ENCODE measurements around the gene GOLGB1. TPM values are rescaled to one million over a fixed set of nuclear protein-coding genes. Genes with fewer than 3 reads are reported as not detected.

The GOLGB1 gene
- total RNA-seq, 1 donor from 2014 or later = 76.6 TPM

DNA sequence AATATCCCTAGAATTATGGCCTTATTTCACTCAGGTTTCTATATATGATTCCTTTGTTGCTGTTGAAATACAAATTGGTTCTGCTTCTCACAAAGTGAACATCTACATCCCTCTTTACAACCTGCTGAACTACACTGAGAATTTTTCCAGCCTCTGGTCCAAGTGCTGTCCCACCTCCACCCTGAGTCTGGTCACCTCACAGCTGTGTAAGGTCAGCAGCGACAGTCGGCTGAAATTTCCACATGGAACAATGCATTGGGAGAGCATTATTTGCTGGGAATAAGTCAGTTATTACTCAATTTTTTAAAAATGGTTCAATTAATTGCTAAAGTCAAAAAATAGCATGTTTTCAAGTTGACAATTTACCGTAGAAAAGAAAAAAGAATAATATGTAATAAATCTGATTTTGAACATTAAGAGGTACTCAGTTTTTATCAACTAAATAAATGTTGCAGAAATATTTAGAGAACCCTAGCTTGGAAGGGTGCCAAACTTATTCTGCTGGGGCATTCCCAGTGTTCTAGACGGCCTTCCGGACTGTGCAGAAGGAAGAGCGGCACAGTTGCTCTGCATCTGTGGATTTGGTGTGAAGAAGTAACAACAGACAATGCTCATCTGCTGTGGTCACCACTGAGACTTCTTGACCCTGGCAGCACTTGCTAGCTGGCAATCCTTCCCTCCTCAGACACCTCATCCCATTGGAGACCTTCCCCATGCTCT lies 90.7 kb downstream of the GOLGB1 start:
- no peaks in the 10 kb centered on the region for H3K4me1 ChIP-seq (ENCODE audit: insufficient read depth, low read length)
- H3K9ac ChIP-seq (ENCODE audit: low read length) = no peak overlapping the region
- H3K9me3 ChIP-seq (ENCODE audit: insufficient read depth, low read depth, low read length) = no peaks in the 10 kb centered on the region
- no peaks in the 10 kb centered on the region for H4K20me1 ChIP-seq (ENCODE audit: insufficient read depth, low read length)
- FAIRE-seq = no peak
- peaks cover 26% of the 10 kb centered on the region for H3K36me3 Mint-ChIP-seq (ENCODE audit: low read depth, unreplicated experiment)
- H3K27ac ChIP-seq (ENCODE audit: low read depth, low read length) = no peak overlapping the region
- peaks cover 5% of the 10 kb centered on the region for H3K36me3 ChIP-seq (ENCODE audit: insufficient read depth, low read length)
- no peaks in the 10 kb centered on the region for H3K27me3 ChIP-seq (ENCODE audit: insufficient read depth, low read length)
- H3K27ac Mint-ChIP-seq (ENCODE audit: unreplicated experiment) = no peak overlapping the region
- H3K4me3 Mint-ChIP-seq (ENCODE audit: unreplicated experiment) = no peak overlapping the region
- H3K27me3 Mint-ChIP-seq (ENCODE audit: low read depth, unreplicated experiment) = no peaks in the 10 kb centered on the region
- TF ChIP-seq, protein P1, sequence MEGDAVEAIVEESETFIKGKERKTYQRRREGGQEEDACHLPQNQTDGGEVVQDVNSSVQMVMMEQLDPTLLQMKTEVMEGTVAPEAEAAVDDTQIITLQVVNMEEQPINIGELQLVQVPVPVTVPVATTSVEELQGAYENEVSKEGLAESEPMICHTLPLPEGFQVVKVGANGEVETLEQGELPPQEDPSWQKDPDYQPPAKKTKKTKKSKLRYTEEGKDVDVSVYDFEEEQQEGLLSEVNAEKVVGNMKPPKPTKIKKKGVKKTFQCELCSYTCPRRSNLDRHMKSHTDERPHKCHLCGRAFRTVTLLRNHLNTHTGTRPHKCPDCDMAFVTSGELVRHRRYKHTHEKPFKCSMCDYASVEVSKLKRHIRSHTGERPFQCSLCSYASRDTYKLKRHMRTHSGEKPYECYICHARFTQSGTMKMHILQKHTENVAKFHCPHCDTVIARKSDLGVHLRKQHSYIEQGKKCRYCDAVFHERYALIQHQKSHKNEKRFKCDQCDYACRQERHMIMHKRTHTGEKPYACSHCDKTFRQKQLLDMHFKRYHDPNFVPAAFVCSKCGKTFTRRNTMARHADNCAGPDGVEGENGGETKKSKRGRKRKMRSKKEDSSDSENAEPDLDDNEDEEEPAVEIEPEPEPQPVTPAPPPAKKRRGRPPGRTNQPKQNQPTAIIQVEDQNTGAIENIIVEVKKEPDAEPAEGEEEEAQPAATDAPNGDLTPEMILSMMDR (IDR thresholded peaks at IDR 0.05; ENCODE audit: insufficient read depth, low read depth, low read length) = no peak
- no peak for TF ChIP-seq EZH2 (IDR thresholded peaks at IDR 0.05; ENCODE audit: insufficient read depth, low read length)
- H3K4me2 ChIP-seq (ENCODE audit: low read length) = no peak overlapping the region
- no peak overlapping the region for H3K4me3 ChIP-seq (ENCODE audit: insufficient read depth, low read depth, low read length)
- H2AFZ ChIP-seq (ENCODE audit: low read depth, low read length) = no peak overlapping the region
- no peaks in the 10 kb centered on the region for H3K9me3 Mint-ChIP-seq (ENCODE audit: unreplicated experiment)
- H3K79me2 ChIP-seq (ENCODE audit: insufficient read depth, low read length) = no peaks in the 10 kb centered on the region
- H3K4me1 Mint-ChIP-seq (ENCODE audit: low read depth, unreplicated experiment) = peaks cover 13% of the 10 kb centered on the region
- DNase-seq (ENCODE audit: low read depth) = no peak

GRCh38 chr3:121654493-121655385 lies 94.8 kb downstream of the GOLGB1 start:
- Histone ChIP-seq H3K4me1 (ENCODE audit: insufficient read depth, low read length) (no peaks in the 10 kb centered on the region), H3K4me3 (ENCODE audit: insufficient read depth, low read depth, low read length) (no peak overlapping the region), H3K27ac (ENCODE audit: low read depth, low read length) (no peak overlapping the region), H4K20me1 (ENCODE audit: insufficient read depth, low read length) (no peaks in the 10 kb centered on the region), H3K9ac (ENCODE audit: low read length) (no peak overlapping the region), H3K27me3 (ENCODE audit: insufficient read depth, low read length) (no peaks in the 10 kb centered on the region), H3K4me2 (ENCODE audit: low read length) (no peak overlapping the region), H2AFZ (ENCODE audit: low read depth, low read length) (no peak overlapping the region), H3K9me3 (ENCODE audit: insufficient read depth, low read depth, low read length) (no peaks in the 10 kb centered on the region), H3K36me3 (ENCODE audit: insufficient read depth, low read length) (no peaks in the 10 kb centered on the region), H3K79me2 (ENCODE audit: insufficient read depth, low read length) (no peaks in the 10 kb centered on the region)
- Mint-ChIP-seq H3K27ac (ENCODE audit: unreplicated experiment) (no peak overlapping the region), H3K27me3 (ENCODE audit: low read depth, unreplicated experiment) (no peaks in the 10 kb centered on the region), H3K36me3 (ENCODE audit: low read depth, unreplicated experiment) (peaks cover 2% of the 10 kb centered on the region), H3K9me3 (ENCODE audit: unreplicated experiment) (no peaks in the 10 kb centered on the region), H3K4me3 (ENCODE audit: unreplicated experiment) (no peak overlapping the region), H3K4me1 (ENCODE audit: low read depth, unreplicated experiment) (no peaks in the 10 kb centered on the region)
- no peak for DNase-seq (ENCODE audit: low read depth)
- no peak for FAIRE-seq
- no peak for TF ChIP-seq EZH2 (IDR thresholded peaks at IDR 0.05; ENCODE audit: insufficient read depth, low read length)
- TF ChIP-seq, protein P1 (IDR thresholded peaks at IDR 0.05; ENCODE audit: insufficient read depth, low read depth, low read length) = no peak

Measured in astrocyte (in vitro differentiated cells and primary cell).